Activated T-cell treated with anti-CD3 and anti-CD28 coated beads, Interleukin-2, amount 50 U/mL, for 24 hours (primary cell): Measurements from ENCODE around the gene ACSM3.

Experiments used
- DNase-seq: peaks from one replicate; pipeline ENCODE4 v3.0.0-alpha.2; 2020
- H3K27ac Mint-ChIP-seq: 2 replicates; pipeline ENCODE4 v1.8.0; 2020; ENCODE audit warnings: mild to moderate bottlenecking, mixed read lengths
- H3K27me3 Mint-ChIP-seq: 2 replicates; pipeline ENCODE4 v1.8.0; 2020; ENCODE audit warnings: mixed read lengths
- H3K36me3 Mint-ChIP-seq: 2 replicates; pipeline ENCODE4 v1.8.0; 2020; ENCODE audit warnings: low read depth, mixed read lengths
- H3K4me1 Mint-ChIP-seq: 2 replicates; pipeline ENCODE4 v1.8.0; 2020; ENCODE audit warnings: low read depth, mixed read lengths
- H3K4me3 Mint-ChIP-seq: 2 replicates; pipeline ENCODE4 v1.8.0; 2020; ENCODE audit warnings: mild to moderate bottlenecking, moderate library complexity, mixed read lengths
- H3K9me3 Mint-ChIP-seq: 2 replicates; pipeline ENCODE4 v1.8.0; 2020; ENCODE audit warnings: mixed read lengths

Gene ACSM3

DNA sequence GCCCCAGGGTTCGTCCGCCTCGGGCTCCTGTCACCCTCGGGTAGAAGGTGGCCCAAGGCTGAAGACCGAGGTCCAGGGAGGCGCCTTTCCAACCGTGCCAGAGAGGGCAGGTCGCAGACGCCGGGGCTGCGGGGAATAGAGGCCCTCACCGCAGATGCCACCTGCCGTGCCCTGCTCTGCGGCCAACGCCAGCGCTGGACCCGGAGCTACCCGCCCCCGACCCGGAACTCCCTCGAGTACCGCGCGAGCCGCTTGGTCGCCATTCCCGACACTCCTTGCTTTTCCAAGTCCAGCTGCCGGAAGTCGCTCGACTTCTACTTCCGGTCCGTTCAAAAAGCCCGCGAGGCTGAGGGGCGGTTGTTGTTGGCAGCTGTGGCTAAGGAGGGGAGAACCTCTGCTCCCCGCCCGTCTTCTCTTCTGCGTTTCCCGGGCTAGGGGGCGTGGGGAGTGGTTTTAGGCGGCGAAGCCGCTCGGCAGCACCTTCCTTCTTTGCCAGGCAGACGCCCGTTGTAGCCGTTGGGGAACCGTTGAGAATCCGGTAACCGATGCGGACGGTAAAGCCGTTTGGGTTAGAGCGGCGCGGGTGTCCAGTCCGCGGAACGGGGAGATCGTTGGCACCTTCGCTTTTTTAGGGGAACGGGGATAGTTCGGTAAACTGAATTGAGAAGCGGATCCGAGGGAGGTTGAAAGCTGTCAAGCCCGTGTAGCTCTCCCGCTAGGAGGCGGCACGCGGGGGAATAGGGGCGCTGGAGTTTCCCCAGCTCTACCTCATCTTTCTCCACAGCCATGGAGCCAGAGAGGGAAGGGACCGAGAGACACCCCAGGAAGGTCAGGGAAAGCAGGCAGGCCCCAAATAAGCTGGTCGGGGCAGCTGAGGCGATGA is 42.6 kb downstream of the ACSM3 start, which contains the start of the genes ERI2 and REXO5:
Gene ERI2, minus strand, starts transcription at position 305 of the 883 bp plus-strand sequence. Its CDS starts 42 bp downstream, at position 263.
Gene REXO5, plus strand, starts transcription at position 360 of the 883 bp plus-strand sequence. Its CDS starts 427 bp downstream, at position 787.
- Mint-ChIP-seq H3K9me3 (no peaks in the 10 kb centered on the region), H3K36me3 (peaks cover 20% of the 10 kb centered on the region), H3K27ac (peak within 1 kb of the TSS; percentile 95), H3K4me3 (peak within 1 kb of the TSS; percentile 93), H3K27me3 (no peaks in the 10 kb centered on the region), H3K4me1 (peaks cover 21% of the 10 kb centered on the region)
- DNase-seq: peak; percentile 87

DNA sequence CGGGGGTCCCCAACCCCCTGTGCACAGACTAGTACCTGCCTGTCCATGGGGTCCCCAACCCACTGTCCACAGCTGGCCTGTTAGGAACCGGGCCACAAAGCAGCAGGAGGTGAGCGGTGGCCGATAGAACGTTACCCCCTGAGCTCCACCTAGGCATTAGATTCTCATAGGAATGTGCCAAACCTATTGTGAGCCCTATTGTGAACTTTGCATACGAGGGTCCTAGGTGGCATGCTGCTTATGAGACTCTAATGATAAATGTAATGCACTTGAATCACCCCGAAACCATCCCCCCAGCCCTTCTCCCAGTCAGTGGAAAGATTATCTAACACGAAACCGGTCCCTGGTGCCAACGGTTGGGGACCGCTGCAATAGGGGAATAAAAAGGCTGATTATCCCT is 44.0 kb downstream of the ACSM3 start:
- H3K27ac Mint-ChIP-seq: peak overlapping the region; percentile 95
- H3K9me3 Mint-ChIP-seq: no peaks in the 10 kb centered on the region
- no peaks in the 10 kb centered on the region for H3K27me3 Mint-ChIP-seq
- no peak for DNase-seq
- peaks cover 21% of the 10 kb centered on the region for H3K4me1 Mint-ChIP-seq
- peaks cover 19% of the 10 kb centered on the region for H3K36me3 Mint-ChIP-seq
- peak overlapping the region; percentile 93 for H3K4me3 Mint-ChIP-seq

DNA sequence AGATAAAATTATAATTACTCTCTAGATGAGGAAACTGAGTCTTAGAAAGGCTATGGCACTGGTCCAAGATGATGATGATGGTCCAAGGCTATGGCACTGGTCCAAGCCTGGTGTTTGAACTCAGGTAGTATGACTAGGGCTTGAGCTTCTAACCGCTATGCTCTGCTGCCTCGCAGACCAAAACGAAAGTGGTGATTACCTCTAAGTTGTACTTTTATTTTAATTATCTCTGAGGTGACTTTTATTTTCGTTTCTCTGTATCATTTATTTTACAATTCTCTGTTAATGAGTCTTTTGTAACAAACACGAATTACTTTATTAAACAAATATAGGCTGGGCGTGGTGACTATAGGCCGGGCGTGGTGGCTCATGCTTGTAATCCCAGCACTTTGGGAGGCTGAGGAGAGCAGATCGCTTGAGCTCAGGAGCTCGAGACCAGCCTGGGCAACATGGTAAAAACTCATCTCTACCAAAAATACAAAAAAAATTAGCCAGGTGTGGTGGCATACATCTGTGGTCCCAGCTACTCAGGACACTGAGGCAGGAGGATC is 48.1 kb downstream of the ACSM3 start:
- Mint-ChIP-seq H3K4me3 (no peak overlapping the region), H3K9me3 (no peaks in the 10 kb centered on the region), H3K27ac (no peak overlapping the region), H3K36me3 (peaks cover 17% of the 10 kb centered on the region), H3K27me3 (no peaks in the 10 kb centered on the region), H3K4me1 (peaks cover 19% of the 10 kb centered on the region)
- DNase-seq: no peak

DNA sequence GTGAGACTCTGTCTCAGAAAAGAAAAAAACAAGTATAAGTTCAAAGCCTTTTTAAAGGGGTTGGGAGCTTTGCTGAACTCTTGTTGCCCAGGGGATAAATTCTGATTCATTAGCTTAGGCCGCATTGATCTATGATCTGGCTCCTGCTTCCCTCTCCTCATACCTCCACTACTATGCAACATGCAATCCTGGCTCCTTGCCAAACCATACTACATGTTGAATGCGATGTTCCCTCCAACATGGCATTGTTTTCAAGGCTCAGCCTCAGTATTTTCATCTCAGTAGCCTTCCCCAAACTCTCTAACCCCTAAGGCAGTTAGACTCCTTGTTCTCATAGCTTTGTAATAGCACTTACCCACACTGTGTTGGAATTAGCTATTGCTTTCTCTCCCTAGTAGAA is 48.7 kb downstream of the ACSM3 start:
- no peak overlapping the region for H3K27ac Mint-ChIP-seq
- H3K36me3 Mint-ChIP-seq: peaks cover 14% of the 10 kb centered on the region
- H3K27me3 Mint-ChIP-seq: no peaks in the 10 kb centered on the region
- H3K4me1 Mint-ChIP-seq: peaks cover 15% of the 10 kb centered on the region
- no peaks in the 10 kb centered on the region for H3K9me3 Mint-ChIP-seq
- no peak overlapping the region for H3K4me3 Mint-ChIP-seq
- no peak for DNase-seq

DNA sequence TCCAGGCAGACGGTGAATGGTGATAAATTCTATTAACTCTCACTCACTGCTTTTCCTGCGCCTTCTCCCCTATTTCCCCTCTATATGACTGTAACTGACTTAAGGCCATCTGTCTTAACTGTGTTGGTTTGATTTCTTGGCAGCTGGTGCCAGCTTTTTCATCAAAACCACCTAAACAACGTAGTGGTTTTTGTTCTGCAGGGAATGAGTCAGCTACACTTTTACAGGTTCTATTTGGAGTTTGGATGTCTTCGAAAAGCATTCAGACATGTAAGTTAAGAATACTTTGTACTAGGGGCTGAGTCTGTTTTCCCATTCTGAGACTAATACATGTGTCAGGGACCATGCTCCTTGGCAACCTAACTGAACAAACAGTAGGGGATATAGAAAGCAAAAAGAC is 51.0 kb downstream of the ACSM3 start:
- H3K27ac Mint-ChIP-seq: no peak overlapping the region
- no peaks in the 10 kb centered on the region for H3K27me3 Mint-ChIP-seq
- H3K4me1 Mint-ChIP-seq: peaks cover 9% of the 10 kb centered on the region
- H3K4me3 Mint-ChIP-seq: no peak overlapping the region
- H3K9me3 Mint-ChIP-seq: no peaks in the 10 kb centered on the region
- no peak for DNase-seq
- peaks cover 10% of the 10 kb centered on the region for H3K36me3 Mint-ChIP-seq

DNA sequence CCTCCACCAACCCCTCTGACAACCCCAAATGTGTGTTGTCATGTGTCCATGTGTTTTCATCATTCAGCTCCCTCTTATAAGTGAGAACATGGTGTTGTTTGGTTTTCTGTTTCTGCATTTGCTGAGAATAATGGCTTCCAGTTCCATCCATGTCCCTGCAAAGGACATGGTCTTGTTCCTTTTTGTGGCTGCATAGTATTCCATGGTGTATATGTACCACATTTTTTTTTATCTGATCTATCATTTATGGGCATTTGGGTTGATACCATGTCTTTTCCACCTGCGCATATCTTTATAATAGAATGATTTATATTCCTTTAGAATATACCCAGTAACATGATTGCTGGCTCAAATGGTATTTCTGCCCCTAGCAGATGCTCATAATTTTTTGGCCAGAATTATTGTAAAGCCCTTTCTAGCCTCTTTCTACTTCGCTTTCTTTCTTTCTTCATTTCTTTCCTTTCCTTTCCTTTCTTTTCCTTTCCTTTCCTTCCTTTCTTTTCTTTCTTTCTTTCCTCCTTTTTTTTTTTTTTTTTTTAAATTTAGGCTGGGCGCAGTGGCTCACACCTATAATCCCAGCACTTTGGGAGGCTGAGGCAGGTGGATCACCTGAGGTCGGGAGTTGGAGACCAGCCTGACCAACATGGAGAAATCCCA is 55.2 kb downstream of the ACSM3 start:
- no peak overlapping the region for H3K27ac Mint-ChIP-seq
- DNase-seq: no peak
- H3K4me1 Mint-ChIP-seq: peaks cover 18% of the 10 kb centered on the region
- H3K4me3 Mint-ChIP-seq: no peak overlapping the region
- no peaks in the 10 kb centered on the region for H3K27me3 Mint-ChIP-seq
- peaks cover 16% of the 10 kb centered on the region for H3K36me3 Mint-ChIP-seq
- no peaks in the 10 kb centered on the region for H3K9me3 Mint-ChIP-seq

DNA sequence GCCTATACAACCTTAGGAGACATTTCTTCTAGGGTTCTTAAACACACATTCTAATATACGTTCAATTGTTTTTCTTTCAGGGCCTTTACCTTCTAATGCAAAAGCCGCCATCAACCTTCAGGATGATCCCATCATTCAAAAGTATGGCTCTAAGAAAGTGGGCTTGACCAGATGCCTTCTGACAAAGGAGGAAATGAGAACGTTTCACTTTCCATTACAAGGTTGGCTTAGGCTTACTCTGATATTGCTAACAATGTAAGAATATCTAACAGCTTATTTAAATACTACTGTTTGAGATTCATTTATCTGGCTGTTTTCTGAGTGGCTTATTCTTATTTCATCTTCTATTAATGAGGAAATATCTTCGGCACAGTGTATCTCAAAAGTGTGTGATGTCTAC is 57.9 kb downstream of the ACSM3 start:
- Mint-ChIP-seq H3K4me3 (no peak overlapping the region), H3K36me3 (peaks cover 15% of the 10 kb centered on the region), H3K4me1 (peaks cover 10% of the 10 kb centered on the region), H3K27me3 (no peaks in the 10 kb centered on the region), H3K9me3 (no peaks in the 10 kb centered on the region), H3K27ac (no peak overlapping the region)
- DNase-seq: no peak

DNA sequence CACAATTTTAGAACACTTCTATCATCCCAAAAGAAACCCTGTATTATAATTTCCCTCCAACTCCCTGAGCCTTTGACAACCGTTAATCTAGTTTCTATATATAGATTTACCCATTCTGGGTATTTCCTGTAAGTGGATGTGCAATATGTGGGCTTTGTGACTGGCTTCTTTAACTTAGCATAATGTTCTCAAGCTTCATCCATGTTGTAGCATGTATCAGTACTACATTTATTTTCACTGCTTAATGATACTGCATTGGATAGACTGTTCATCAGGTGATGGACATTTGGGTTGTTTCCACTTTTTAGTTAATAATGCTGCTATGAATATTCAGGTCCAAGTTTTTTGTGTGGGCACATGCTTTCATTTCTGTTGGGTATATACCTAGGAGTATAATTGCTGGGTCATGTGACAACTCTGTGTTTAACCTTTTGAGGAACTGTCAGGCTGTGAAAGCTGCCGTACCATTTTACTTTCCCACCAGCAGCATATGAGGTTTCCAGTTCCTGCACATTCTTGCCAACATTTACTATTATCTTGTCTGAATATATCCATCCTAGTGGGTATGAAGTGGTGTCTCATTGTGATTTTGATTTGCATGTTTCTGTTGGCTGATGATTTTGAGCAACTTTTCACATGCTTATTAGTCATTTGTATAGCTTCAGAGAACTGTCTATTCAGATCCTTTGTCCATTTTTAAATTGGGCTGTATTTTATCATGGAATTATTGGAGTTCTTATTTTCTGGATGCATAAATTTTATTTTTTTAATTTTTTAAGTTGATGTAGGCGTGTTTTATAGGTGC is 58.9 kb downstream of the ACSM3 start:
- Mint-ChIP-seq H3K27me3 (no peaks in the 10 kb centered on the region), H3K36me3 (peaks cover 16% of the 10 kb centered on the region), H3K4me1 (peaks cover 10% of the 10 kb centered on the region), H3K4me3 (no peak overlapping the region), H3K27ac (no peak overlapping the region), H3K9me3 (no peaks in the 10 kb centered on the region)
- DNase-seq: no peak

DNA sequence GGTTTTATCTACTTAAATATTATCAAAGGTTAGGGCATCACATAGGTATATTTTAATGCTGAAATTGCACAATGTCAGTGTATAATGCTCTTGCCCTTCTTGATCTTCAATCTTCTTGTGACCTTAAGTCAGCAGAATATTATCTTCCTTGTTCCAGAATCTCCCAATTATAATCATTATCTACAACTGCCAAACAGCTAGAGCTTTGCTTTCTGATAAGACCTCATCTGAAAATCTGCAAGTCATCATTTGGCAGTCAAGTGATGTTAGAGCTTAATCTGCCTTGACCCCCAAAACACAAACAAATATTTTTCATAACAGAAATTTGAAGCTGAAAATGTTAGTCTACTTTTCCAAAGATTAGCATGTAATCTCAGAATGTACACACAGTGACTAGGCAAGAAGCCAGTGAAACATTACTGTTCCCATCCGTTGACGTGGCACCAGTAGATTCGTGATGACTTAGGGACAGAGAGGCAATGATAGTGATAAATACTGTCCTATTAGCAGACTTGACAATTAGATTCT is 62.3 kb downstream of the ACSM3 start:
- H3K36me3 Mint-ChIP-seq: peaks cover 20% of the 10 kb centered on the region
- H3K27ac Mint-ChIP-seq: no peak overlapping the region
- no peak overlapping the region for H3K4me3 Mint-ChIP-seq
- H3K27me3 Mint-ChIP-seq: no peaks in the 10 kb centered on the region
- DNase-seq: no peak
- H3K4me1 Mint-ChIP-seq: peaks cover 10% of the 10 kb centered on the region
- H3K9me3 Mint-ChIP-seq: no peaks in the 10 kb centered on the region

DNA sequence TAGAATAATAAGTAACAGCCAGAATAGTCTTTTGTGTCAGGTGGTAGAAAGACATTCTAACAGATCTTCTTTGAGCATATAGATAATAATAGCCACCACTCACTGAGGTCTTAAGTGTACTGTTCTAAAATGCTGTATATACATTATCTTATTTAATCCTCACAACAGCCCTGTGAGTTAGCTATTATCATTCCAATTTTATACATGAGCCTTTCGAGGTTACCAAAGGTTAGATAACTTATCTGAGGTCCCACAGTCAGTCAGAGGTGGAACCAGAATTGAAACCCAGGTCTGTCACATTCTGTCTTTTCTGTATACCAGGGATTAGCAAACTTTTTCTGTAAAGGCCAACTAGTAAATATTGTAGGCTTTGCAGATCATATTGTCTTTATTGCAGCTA is 65.7 kb downstream of the ACSM3 start:
- no peak for DNase-seq
- Mint-ChIP-seq H3K4me1 (no peaks in the 10 kb centered on the region), H3K27me3 (no peaks in the 10 kb centered on the region), H3K36me3 (peaks cover 22% of the 10 kb centered on the region), H3K27ac (no peak overlapping the region), H3K9me3 (no peaks in the 10 kb centered on the region), H3K4me3 (no peak overlapping the region)

DNA sequence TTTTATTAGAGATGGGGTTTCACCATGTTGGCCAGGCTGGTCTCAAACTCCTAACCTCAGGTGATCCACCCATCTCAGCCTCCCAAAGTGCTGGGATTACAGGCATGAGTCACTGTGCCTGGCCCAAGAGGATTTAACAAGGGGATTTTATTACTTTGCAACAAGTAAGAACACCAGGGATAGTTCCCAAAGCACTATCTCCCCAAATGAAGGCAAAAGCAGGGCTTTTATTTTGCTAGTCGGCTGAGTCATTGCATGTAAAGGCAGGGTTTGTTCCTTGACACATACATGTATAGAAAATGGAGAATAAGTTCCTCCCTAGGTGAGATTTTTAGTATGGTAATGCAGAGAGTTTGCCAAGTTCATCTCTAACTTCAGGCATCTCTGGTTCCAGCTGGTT is 66.6 kb downstream of the ACSM3 start:
- no peak overlapping the region for H3K4me3 Mint-ChIP-seq

DNA sequence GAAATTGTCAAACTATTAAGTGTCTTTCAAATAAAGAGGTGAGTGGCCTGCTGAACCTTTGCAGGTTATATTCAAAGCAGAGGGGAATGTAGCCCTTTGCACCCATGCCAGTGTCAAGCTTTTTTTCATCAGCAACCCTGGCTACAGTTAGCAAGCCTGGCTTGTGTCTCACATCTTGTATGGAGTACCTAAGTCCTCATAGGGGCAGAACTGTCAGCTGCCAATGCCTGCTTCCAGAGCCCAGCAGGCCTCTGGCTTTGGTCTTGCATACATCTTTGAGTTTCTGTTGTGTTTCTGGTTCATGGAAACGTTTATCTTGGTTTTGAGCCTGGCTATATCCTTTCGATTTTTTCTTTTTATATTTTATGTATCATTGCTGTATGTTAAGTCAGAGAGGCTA is 69.3 kb downstream of the ACSM3 start:
- Mint-ChIP-seq H3K36me3 (peaks cover 45% of the 10 kb centered on the region), H3K4me1 (no peaks in the 10 kb centered on the region)

More for the DNA sequence above, 66.6 kb downstream of the ACSM3 start:
- DNase-seq: no peak
- Mint-ChIP-seq H3K36me3 (peaks cover 28% of the 10 kb centered on the region), H3K27ac (no peak overlapping the region), H3K27me3 (no peaks in the 10 kb centered on the region), H3K9me3 (peaks cover 2% of the 10 kb centered on the region), H3K4me1 (no peaks in the 10 kb centered on the region)

DNA sequence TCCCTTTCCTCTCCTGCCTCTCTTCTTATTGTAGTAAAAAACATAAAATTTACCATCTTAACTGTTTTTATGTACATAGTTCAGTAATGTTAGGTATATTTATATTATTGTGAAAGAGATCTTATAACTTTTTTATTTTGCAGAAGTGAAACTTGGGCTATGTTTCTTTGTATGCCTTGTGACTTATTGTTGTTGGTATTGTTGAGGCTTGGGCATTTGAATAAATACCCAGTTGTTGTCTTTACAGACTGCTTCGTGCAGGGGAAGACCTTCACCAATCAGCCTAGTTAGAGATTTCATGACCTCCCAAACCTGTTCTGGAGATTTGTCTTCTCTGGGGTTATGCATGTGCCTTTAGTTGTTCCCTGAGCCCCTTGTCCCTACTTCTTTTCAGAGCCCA is 74.4 kb downstream of the ACSM3 start:
- Mint-ChIP-seq H3K27ac (no peak overlapping the region), H3K36me3 (peaks cover 49% of the 10 kb centered on the region), H3K4me1 (peaks cover 4% of the 10 kb centered on the region), H3K9me3 (peaks cover 6% of the 10 kb centered on the region), H3K27me3 (no peaks in the 10 kb centered on the region), H3K4me3 (no peak overlapping the region)
- no peak for DNase-seq

More for the DNA sequence above, 69.3 kb downstream of the ACSM3 start:
- no peak for DNase-seq
- Mint-ChIP-seq H3K4me3 (no peak overlapping the region), H3K9me3 (peaks cover 6% of the 10 kb centered on the region), H3K27me3 (no peaks in the 10 kb centered on the region), H3K27ac (no peak overlapping the region)

DNA sequence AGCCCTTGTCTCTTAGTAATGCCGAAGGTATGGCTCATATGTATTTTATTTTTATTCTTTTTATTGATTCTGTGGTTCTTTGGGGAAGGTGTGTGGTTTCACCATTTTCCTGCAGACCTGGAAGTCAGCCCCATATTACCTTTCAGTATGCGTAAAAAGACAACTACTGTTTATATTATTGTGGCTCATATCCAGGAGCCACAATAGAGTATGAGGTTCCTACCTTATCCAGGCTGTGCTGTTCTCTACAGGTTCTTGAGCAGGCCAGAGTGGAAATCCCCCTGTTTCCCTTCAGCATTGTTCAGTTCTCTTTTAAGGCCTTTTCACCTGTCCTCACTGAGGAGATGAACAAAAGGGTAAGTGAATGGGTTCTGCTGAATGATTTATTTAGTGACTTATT is 75.7 kb downstream of the ACSM3 start:
- Mint-ChIP-seq H3K9me3 (peaks cover 6% of the 10 kb centered on the region), H3K27me3 (no peaks in the 10 kb centered on the region), H3K4me3 (no peak overlapping the region), H3K4me1 (peaks cover 15% of the 10 kb centered on the region), H3K36me3 (peaks cover 43% of the 10 kb centered on the region), H3K27ac (no peak overlapping the region)
- no peak for DNase-seq
